ENCODE measurements around the gene SCYL1.

The SCYL1 gene

DNA sequence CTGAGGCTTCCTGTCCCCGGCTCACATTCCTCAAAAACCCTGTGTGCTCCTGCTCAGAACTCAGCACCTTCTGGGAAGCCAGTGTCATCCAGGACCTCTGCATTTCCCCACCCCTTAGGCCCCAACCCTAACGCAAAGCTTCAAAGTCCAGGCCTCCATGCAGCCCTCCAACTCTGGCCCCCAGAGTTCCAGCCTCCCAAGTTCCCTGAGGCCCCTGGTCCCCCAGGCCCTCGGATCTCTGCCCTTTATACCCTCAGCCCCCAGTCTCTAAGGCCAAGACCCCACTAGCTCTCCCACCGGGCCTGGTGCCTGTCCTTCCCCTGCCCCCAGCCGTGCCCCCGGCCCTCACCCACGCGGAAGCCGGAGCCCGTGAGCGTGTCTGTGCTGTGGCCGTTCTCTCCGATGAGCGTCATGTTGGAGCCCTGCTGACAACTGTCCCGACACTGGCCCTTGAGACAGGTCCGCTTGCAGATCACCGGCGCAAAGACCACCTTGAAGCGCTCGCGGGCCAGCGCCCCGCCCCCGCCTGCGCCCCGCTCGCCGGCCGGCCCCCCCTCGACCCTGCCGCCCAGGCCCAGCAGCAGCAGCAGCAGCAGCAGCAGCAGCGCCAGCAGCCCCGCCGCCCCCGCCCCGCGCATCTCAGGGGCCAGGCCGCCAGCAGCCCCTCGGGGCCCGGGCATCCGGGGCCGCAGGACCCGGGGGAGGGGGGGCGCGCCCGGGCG lies 32.6 kb downstream of the SCYL1 start:
- H3K4me3 ChIP-seq (replicated peaks; ENCODE audit: low read depth, low read length): peak overlapping the region; percentile 56
- TF ChIP-seq, protein P1, sequence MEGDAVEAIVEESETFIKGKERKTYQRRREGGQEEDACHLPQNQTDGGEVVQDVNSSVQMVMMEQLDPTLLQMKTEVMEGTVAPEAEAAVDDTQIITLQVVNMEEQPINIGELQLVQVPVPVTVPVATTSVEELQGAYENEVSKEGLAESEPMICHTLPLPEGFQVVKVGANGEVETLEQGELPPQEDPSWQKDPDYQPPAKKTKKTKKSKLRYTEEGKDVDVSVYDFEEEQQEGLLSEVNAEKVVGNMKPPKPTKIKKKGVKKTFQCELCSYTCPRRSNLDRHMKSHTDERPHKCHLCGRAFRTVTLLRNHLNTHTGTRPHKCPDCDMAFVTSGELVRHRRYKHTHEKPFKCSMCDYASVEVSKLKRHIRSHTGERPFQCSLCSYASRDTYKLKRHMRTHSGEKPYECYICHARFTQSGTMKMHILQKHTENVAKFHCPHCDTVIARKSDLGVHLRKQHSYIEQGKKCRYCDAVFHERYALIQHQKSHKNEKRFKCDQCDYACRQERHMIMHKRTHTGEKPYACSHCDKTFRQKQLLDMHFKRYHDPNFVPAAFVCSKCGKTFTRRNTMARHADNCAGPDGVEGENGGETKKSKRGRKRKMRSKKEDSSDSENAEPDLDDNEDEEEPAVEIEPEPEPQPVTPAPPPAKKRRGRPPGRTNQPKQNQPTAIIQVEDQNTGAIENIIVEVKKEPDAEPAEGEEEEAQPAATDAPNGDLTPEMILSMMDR (IDR thresholded peaks at IDR 0.05; ENCODE audit: low read depth, low read length, missing control alignments): no peak

DNA sequence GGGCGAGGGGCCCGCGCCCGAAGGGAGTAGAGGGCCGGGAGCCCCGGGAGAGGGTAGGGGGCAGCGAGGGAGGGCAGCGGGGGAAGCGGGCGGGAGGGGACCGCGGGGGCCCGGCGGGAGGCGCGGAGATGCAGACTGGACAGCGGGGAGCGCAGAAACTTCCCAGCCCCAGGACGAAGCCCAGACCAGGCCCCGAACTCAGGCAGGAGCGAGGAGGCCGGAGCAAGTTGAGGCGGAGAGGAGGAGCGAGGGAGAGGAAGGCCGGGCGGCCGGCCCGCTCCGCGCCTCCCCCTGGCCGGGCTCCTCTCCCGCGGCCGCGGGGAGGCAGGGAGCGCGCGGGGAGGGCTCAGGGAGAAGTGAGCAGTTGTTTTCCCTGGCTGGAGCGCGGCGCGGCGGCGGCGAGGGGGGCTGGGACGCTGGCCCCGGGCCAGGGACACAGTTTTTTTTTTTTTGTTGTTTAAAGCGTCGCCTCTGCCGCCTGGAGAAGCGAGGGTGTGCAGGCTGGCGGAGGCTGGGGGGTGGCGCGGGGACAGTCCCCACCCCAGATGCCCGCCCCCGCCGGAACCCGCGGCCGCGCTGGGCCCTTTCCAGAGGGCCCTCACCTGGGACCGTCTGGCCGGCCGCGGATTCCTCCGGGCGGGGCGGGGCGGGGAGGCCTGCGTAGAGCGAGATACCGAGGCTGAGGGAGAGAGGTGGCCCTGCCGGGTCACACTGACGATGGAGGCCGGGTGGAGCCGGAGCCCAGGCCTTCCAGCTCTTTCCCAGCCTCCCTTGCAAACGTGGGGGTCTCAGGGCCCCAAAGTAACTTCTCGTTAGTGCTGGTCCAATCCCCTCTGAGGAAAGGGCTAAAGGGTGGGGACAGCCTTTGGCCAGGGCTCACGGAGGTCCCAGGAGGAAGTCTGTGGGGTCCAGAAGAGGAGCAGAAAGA lies 33.4 kb downstream of the SCYL1 start, which contains the start of gene LTBP3:
Gene LTBP3, minus strand, starts transcription at position 358 of the 928 bp plus-strand sequence. CDS start 400 bp downstream, outside the sequence.
- TF ChIP-seq, protein P1 (IDR thresholded peaks at IDR 0.05; ENCODE audit: low read depth, low read length, missing control alignments): no peak
- H3K4me3 ChIP-seq (replicated peaks; ENCODE audit: low read depth, low read length): peak within 1 kb of the TSS; percentile 56
- DNase-seq (ENCODE audit: extremely low read depth, low read depth): no peak

More for the DNA sequence above, 32.6 kb downstream of the SCYL1 start:
- DNase-seq (ENCODE audit: extremely low read depth, low read depth): no peak

DNA sequence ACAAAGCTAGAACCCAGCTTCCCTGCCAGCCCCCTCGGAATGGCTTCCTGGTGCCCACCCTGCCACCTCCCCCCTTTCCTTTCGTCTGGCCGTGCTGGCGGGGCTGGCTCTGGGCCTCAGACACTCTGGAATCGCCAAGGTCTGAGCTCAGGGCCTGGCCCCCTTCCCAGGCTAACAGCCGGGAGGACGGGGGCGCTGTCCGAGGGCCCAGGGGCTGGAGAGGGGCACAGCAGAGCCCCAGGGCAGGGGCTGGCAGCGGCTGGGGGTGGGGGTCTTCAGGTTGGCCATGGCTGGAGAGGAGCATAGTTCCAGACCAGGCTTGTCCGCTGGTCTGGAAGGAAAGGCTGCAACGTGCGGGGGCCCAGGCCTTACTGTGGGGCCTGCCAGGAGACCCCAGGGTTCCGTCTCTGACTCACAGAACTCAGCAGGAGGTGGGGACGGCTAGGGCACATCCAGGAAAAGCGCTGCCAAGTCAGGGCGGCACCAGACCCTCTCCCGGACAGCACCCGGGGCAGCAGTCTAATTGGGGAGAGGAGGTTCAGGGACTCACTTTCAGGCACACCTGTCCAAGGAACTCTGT lies 34.1 kb downstream of the SCYL1 start:
- TF ChIP-seq, protein P1 (IDR thresholded peaks at IDR 0.05; ENCODE audit: low read depth, low read length, missing control alignments): no peak
- DNase-seq (ENCODE audit: extremely low read depth, low read depth): no peak
- H3K4me3 ChIP-seq (replicated peaks; ENCODE audit: low read depth, low read length): peak overlapping the region; percentile 56

DNA sequence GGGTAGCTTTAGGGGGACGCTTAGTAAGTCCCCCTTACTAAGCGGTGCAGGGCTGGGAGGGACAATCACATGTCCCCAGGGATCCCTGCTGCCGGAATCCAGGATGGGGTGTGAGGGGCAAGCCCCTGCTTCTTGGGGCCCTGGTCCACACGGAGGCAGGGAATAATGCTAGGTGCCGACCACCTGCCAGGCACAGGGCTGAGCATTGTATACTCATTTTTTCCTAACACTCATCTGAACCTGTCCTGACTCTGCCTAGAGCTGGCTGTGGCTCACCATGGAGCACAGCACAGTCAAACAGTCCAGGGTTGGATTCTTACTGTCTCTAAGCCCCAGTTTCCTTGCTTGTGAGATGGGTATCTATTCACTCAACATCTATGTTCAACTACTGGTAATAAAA lies 34.7 kb downstream of the SCYL1 start:
- TF ChIP-seq, protein P1 (IDR thresholded peaks at IDR 0.05; ENCODE audit: low read depth, low read length, missing control alignments): no peak
- DNase-seq (ENCODE audit: extremely low read depth, low read depth): no peak
- H3K4me3 ChIP-seq (replicated peaks; ENCODE audit: low read depth, low read length): no peak overlapping the region

DNA sequence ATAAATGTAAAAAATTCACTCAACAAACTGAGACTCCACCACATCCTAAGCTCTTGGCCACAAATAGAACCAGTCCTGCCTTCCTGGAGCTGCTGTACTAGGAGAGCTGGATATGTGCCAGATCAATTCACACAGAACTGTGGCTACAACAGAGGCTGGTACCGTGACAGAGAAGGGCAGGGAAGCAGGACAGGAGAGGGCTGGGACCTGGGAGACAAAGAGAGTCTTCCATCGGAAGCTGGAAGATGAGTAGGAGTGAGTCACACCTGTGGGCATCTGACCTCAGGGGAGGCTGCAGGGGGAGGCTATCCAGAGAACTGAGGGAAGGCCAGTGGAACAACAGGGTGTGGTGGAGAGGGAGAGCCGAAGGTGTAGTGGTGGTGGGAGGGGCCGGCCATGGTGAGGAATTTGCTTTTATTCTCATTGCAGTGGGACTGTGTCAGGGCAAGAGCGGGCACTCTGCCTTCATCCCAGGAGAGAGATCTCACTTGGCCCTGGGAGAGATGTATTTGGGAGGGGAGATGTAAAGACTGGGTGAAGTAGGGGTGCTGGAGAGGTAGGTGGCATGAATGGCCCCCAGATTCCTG lies 35.2 kb downstream of the SCYL1 start:
- no peak overlapping the region for H3K4me3 ChIP-seq (replicated peaks; ENCODE audit: low read depth, low read length)
- no peak for DNase-seq (ENCODE audit: extremely low read depth, low read depth)
- TF ChIP-seq, protein P1 (IDR thresholded peaks at IDR 0.05; ENCODE audit: low read depth, low read length, missing control alignments): no peak

Data from HFF-Myc (cell line).